ENCODE results near the gene MXI1.

MXI1 gene

GRCh38 chr10:110220398-110220797 is 13.0 kb downstream of the MXI1 start:
- DNase-seq (ENCODE audit: low read depth): no peak
- no peak overlapping the region for H3K4me3 ChIP-seq (ENCODE audit: control insufficient read depth, low read depth, low read length)
- no peak for TF ChIP-seq CTCF (IDR thresholded peaks at IDR 0.05; ENCODE audit: control insufficient read depth, insufficient read depth, low read depth, low read length, missing control alignments)

GRCh38 chr10:110221044-110221720 is 13.8 kb downstream of the MXI1 start:
- no peak for DNase-seq (ENCODE audit: low read depth)
- TF ChIP-seq CTCF (IDR thresholded peaks at IDR 0.05; ENCODE audit: control insufficient read depth, insufficient read depth, low read depth, low read length, missing control alignments): no peak
- H3K4me3 ChIP-seq (ENCODE audit: control insufficient read depth, low read depth, low read length): peak overlapping the region; percentile 43

- TF ChIP-seq CTCF (IDR thresholded peaks at IDR 0.05; ENCODE audit: control insufficient read depth, insufficient read depth, low read depth, low read length, missing control alignments): peak; percentile 49
- DNase-seq (ENCODE audit: low read depth): peak; percentile 86
- H3K4me3 ChIP-seq (ENCODE audit: control insufficient read depth, low read depth, low read length): peak overlapping the region; percentile 43
Measured at GRCh38 chr10:110221721-110222261, 14.4 kb downstream of the MXI1 start.

GRCh38 chr10:110222641-110223297 is 15.4 kb downstream of the MXI1 start:
- H3K4me3 ChIP-seq (ENCODE audit: control insufficient read depth, low read depth, low read length): no peak overlapping the region
- DNase-seq (ENCODE audit: low read depth): no peak
- no peak for TF ChIP-seq CTCF (IDR thresholded peaks at IDR 0.05; ENCODE audit: control insufficient read depth, insufficient read depth, low read depth, low read length, missing control alignments)

- no peak for TF ChIP-seq CTCF (IDR thresholded peaks at IDR 0.05; ENCODE audit: control insufficient read depth, insufficient read depth, low read depth, low read length, missing control alignments)
- DNase-seq (ENCODE audit: low read depth): no peak
- H3K4me3 ChIP-seq (ENCODE audit: control insufficient read depth, low read depth, low read length): no peak overlapping the region
Measured at GRCh38 chr10:110223298-110223925, 16.0 kb downstream of the MXI1 start.

- DNase-seq (ENCODE audit: low read depth): no peak
- no peak for TF ChIP-seq CTCF (IDR thresholded peaks at IDR 0.05; ENCODE audit: control insufficient read depth, insufficient read depth, low read depth, low read length, missing control alignments)
- no peak overlapping the region; the same call in 1 of the 2 replicates for H3K4me3 ChIP-seq (ENCODE audit: control insufficient read depth, low read depth, low read length)
Measured at GRCh38 chr10:110224992-110225391, 17.6 kb downstream of the MXI1 start.
